ENCODE measurements around the gene PPP1R14C.

Gene PPP1R14C

GRCh38 chr6:150275489-150275888 lies 132.6 kb downstream of the PPP1R14C start:
- TF ChIP-seq TAF1 (IDR thresholded peaks at IDR 0.05; ENCODE audit: borderline replicate concordance, insufficient read depth, low read length) (no peak), FOXP2 (optimal IDR thresholded peaks at IDR 0.05; ENCODE audit: borderline replicate concordance, extremely low read depth, extremely low read length, insufficient read depth) (no peak), POLR2AphosphoS5 (IDR thresholded peaks at IDR 0.05; ENCODE audit: low read depth, low read length) (no peak)

- TF ChIP-seq REST (IDR thresholded peaks at IDR 0.05; ENCODE audit: insufficient read depth in 1 of 2, low read depth in 2 of 2, low read length in 2 of 2) (no peak), POLR2AphosphoS5 (IDR thresholded peaks at IDR 0.05; ENCODE audit: low read depth, low read length) (no peak), TAF1 (IDR thresholded peaks at IDR 0.05; ENCODE audit: borderline replicate concordance, insufficient read depth, low read length) (no peak), FOXP2 (optimal IDR thresholded peaks at IDR 0.05; ENCODE audit: borderline replicate concordance, extremely low read depth, extremely low read length, insufficient read depth) (no peak), SIN3A (IDR thresholded peaks at IDR 0.05; ENCODE audit: borderline replicate concordance, insufficient read depth, low read length) (no peak)
Measured at GRCh38 chr6:150276168-150276936, 133.5 kb downstream of the PPP1R14C start.

GRCh38 chr6:150276937-150277742 lies 134.3 kb downstream of the PPP1R14C start:
- TF ChIP-seq TAF1 (IDR thresholded peaks at IDR 0.05; ENCODE audit: borderline replicate concordance, insufficient read depth, low read length): no peak

- TF ChIP-seq SIN3A (IDR thresholded peaks at IDR 0.05; ENCODE audit: borderline replicate concordance, insufficient read depth, low read length) (no peak), POLR2AphosphoS5 (IDR thresholded peaks at IDR 0.05; ENCODE audit: low read depth, low read length) (no peak), REST (IDR thresholded peaks at IDR 0.05; ENCODE audit: insufficient read depth in 1 of 2, low read depth in 2 of 2, low read length in 2 of 2) (no peak), FOXP2 (optimal IDR thresholded peaks at IDR 0.05; ENCODE audit: borderline replicate concordance, extremely low read depth, extremely low read length, insufficient read depth) (no peak), TAF1 (IDR thresholded peaks at IDR 0.05; ENCODE audit: borderline replicate concordance, insufficient read depth, low read length) (no peak)
Measured at GRCh38 chr6:150279533-150279932, 136.7 kb downstream of the PPP1R14C start.

GRCh38 chr6:150280703-150281102 lies 137.9 kb downstream of the PPP1R14C start:
- TF ChIP-seq REST (IDR thresholded peaks at IDR 0.05; ENCODE audit: insufficient read depth in 1 of 2, low read depth in 2 of 2, low read length in 2 of 2) (no peak), SIN3A (IDR thresholded peaks at IDR 0.05; ENCODE audit: borderline replicate concordance, insufficient read depth, low read length) (no peak), FOXP2 (optimal IDR thresholded peaks at IDR 0.05; ENCODE audit: borderline replicate concordance, extremely low read depth, extremely low read length, insufficient read depth) (no peak), TAF1 (IDR thresholded peaks at IDR 0.05; ENCODE audit: borderline replicate concordance, insufficient read depth, low read length) (no peak), POLR2AphosphoS5 (IDR thresholded peaks at IDR 0.05; ENCODE audit: low read depth, low read length) (no peak)

GRCh38 chr6:150281767-150282166 lies 138.9 kb downstream of the PPP1R14C start:
- TF ChIP-seq SIN3A (IDR thresholded peaks at IDR 0.05; ENCODE audit: borderline replicate concordance, insufficient read depth, low read length) (no peak), POLR2AphosphoS5 (IDR thresholded peaks at IDR 0.05; ENCODE audit: low read depth, low read length) (no peak), FOXP2 (optimal IDR thresholded peaks at IDR 0.05; ENCODE audit: borderline replicate concordance, extremely low read depth, extremely low read length, insufficient read depth) (no peak), REST (IDR thresholded peaks at IDR 0.05; ENCODE audit: insufficient read depth in 1 of 2, low read depth in 2 of 2, low read length in 2 of 2) (no peak), TAF1 (IDR thresholded peaks at IDR 0.05; ENCODE audit: borderline replicate concordance, insufficient read depth, low read length) (no peak)
